Mammary epithelial cell (primary cell): ENCODE measurements around the gene PFDN1.

Experiments used
- CTCF ChIP-seq, 2 donors: IDR thresholded peaks in 1 of 2; conservative IDR thresholded peaks in 1 of 2; 2 replicates each; pipeline ENCODE4 v1.5.1; 2011 to 2012; ENCODE audit warnings: inconsistent platforms in 2 of 2, low read length in 2 of 2, mild to moderate bottlenecking in 2 of 2, control low read depth in 1 of 2, low read depth in 1 of 2; ENCODE audit not compliant: insufficient read depth in 1 of 2; ENCODE audit errors: extremely low read depth in 1 of 2
- EZH2 ChIP-seq: IDR thresholded peaks from 2 replicates; pipeline ENCODE4 v1.6.1; 2012; ENCODE audit warnings: low read length, inconsistent platforms, borderline replicate concordance

GRCh38 chr5:140246378-140247122, 56.4 kb downstream of the PFDN1 start:
- TF ChIP-seq CTCF (conservative IDR thresholded peaks at IDR 0.05 in 1 of 2, IDR thresholded peaks at IDR 0.05 in 1 of 2; ENCODE audit: extremely low read depth in 1 of 2, insufficient read depth in 1 of 2, low read depth in 1 of 2, low read length in 2 of 2), result no peak
- no peak for TF ChIP-seq EZH2
